ENCODE measurements around the gene GRIK3.

GRIK3 gene

DNA sequence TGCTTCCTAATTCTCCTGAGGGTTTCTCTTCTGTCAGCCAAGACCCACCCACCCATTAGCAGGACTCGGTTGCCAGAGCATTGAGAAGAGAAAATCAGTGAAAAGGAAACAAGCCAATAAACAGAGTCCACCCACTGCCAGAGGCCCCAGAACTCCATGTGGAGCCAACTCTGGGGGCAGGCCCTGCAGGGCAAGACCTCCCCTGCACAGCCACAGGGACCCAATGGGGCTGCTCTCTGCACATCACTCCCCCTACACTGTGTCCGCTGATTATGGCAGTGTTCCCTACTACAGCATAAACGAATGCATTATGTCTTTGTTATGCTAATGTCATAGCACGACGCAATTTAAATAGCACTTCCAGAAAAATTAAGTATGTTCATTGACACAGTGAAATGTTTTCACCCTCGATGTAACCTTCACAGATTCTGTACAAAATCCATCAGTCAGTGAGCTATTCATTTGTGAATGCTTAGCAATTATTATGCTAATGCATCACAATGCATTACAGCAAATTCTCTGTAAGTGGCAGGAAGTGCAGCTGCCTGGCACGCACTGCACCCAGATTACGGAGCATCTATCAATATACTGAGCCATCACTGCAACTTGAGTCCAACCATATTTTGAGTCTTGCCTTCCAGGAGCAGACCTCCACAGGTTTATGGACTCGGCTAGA lies 56.4 kb downstream of the GRIK3 start:
- no peak for DNase-seq (ENCODE audit: low spot score)

DNA sequence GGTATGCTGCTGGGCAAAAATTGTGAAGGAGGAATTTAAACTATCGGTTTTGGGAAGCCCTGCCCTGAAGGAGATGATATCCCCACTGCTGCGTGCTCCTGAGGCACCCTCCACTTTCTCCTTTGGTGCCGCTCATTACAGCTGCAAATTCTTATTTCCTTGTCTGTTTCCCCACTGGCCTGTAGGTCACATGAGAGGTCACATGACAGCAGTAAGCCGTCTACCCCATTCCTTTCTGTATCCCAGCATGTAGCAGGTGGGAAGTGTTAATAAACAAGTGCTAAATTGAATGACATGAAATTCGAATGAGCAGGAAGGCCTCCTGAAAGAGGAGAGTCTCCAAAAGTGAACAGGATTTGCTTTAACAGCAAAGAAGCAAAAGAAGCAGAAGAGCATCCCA lies 58.7 kb downstream of the GRIK3 start:
- no peak for DNase-seq (ENCODE audit: low spot score)

DNA sequence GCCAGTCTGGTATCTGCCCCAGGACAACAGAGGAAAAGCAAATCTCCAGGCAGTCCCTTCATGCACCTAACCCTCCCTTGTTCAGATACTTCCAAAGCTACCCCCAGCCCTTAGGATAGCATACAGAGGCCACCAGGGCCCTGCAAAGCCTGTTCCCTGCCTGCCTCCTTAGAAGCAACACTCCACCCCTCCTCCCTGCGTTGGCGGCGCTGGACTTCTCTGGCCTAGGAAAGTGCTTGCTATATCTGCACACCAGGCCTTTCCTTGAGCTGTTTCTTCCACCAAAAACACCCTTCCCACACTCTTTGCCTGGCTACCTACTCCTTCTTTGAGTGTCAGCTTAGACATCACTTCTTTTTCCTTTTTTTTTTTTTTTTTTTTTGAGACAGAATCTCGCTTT lies 61.3 kb downstream of the GRIK3 start:
- no peak for DNase-seq (ENCODE audit: low spot score)

DNA sequence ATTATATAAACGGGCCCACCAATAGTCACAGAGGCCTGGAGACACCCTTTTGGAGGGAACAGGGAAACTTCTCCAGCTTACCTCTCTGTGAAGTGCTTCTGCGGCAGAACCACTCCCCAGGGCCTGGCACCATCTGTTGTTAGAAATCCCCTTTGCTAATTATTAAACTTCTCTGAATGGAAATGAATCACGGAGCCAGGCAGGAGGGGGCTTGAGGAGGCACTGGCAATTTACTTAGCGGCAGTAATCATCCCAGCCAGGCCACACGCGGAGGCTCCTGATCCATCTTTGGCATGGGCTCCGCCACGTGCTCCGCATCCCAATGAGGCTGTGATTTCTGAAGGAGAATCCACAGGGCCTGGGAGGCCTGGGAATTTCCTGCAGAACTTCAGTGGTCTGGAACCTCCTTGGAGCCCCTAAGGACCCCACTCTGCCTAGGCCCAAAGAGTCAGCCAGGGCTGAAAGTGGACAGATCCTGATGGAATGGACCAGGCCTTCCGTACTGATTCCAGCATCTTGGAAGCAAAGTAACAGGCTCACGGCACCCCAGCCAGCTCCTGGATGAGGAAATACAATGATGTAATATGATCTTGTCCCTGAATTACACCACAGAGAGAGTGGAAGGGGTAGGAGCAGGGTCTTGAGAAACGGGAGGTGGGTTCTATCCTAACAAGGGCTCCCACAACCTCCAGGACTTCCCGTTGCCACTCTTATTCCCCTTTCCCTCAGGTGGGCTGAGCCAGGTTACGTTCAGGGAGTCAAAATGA lies 62.3 kb downstream of the GRIK3 start:
- no peak for DNase-seq (ENCODE audit: low spot score)

DNA sequence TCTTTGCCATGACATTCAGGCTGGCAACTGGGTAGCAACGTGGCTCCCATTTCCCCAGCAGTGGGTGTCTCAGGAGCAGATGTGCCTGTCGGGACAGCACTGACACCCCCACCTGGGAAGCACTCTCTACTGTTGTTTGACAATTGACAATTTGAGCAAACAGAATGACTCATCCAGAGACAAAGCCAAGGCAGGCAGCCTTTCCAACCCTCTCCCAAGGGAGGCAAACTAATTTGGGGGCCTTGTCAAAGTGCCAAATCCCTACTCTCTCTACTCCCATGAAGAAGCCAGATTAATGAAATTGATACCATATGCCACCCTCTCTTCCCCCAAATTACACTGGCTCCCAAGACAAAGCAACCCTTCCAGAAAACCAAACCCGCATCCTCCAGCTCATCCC lies 65.6 kb downstream of the GRIK3 start:
- no peak for DNase-seq (ENCODE audit: low spot score)

DNA sequence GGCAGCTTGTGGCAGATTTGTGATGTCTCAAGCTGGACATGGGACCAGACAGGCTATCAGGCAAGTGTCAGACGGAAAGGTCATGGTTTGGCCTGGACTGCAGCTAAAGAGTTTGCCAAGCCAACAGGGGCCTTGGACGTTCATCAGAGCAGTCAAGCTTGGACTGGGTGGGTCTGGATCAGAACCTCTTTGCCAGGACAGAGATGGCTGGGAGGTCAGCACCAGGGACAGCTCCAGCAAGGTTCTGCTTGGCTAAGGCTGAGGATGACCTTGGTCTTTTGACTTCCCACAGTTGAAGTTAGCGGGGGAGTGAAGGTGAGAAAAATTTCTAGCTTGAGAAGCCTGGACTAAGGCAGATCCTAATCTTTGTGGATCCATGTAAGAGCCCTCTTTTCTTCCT lies 68.1 kb downstream of the GRIK3 start:
- DNase-seq (ENCODE audit: low spot score): no peak

DNA sequence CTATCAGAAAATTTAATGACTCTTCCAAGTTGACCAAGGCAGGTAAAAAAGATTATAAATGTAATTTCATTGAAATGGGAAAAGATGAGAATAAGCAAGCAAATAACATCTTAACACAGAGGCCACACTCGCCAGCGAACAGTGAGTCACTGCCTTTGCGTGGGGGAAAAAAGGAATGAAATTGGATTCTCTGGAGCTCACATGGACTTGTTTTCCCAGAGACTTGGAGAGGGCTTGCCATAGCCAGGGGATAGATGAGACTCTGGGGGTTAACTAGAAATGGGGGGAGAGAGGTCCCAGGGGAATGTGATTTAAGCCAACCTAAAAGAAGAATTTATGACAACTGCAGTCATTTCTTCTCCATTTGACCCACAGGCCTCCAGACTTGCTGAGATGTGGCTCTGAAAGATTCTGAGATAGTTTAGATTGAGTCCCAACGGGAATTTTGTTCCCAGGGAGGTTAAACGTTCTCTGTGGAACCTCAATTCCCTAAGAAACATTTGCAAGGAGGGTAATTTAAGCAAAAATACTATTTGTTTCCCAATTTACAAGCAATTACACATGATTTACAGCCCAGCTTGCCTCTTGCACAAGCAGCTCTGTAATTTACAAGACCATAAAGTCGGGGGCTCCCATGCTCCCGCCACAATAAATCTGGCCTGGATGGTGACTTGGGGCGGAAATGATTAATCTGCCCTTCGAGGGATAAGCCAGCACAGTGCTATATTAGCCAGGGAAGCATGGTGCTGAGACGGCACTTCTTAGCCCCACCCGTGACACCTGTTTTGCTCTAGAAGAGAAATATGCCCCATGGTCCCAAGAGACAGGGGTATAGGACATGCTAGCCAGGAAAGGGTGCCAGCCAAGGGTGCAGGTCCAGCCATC lies 68.8 kb downstream of the GRIK3 start:
- DNase-seq (ENCODE audit: low spot score): no peak

DNA sequence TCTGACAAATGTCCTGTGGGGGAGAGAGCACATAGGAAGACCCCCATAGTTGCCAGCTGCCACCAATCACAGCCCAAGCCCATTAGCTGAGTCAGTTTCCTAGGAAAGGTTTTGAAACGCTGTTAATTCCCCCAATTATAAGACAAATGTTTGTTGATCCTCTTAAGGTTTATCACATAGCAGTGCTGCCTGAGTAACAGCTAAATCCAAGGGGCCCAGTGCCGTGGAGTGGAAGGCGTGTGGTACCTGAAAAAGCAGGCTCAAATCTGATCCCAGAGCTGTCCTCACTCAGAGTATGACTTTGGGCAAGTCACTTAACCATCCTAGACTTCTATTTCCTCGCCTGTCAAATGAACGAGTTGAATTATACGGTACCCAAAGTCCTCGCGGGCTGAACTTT lies 69.5 kb downstream of the GRIK3 start:
- no peak for DNase-seq (ENCODE audit: low spot score)

DNA sequence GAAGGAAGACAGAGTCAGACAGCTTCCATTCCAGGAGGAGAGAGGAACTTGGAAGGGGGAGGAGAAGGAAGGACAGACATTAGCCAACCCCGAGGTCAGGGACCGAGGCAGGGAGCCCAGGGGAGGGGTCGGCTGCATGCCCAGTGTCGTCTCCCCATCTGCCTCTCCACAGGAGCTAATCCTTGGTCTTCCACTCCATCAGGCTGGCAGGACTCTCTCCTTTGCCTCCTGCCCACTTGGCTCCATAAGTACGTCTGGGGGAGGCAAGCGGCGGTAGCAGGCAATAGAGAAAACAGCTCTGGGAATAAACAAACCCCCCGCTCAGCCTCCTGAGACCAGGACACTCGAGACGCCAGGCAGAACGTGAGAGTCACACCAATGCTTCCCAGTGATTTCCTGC lies 71.3 kb downstream of the GRIK3 start:
- no peak for DNase-seq (ENCODE audit: low spot score)

DNA sequence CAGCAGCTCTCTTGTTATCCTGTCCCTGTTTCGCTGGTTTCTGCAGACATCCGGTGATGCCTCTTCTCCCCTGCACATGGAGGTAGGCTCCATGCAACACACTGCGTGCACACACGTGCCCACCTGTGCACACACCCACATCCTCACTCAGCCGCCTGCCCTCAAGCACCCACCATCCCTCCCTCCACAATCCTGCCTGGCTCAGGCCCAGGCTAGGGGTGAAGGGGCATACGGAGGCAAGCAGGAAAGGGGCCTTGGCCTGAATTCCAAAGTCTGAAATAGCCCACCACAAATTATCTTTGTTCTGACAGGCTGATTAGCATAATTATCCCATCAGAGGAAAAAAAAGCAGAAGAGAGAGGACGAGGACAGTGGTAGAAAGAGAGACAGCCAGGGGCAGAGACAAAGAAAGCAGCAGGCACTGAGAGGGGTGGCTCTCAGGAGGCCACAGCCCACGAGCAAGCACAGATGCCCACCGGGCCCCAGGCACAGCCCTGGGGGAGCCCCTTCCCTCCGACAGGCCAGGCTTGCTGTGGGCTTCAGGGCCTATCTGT lies 73.2 kb downstream of the GRIK3 start:
- DNase-seq (ENCODE audit: low spot score): no peak

DNA sequence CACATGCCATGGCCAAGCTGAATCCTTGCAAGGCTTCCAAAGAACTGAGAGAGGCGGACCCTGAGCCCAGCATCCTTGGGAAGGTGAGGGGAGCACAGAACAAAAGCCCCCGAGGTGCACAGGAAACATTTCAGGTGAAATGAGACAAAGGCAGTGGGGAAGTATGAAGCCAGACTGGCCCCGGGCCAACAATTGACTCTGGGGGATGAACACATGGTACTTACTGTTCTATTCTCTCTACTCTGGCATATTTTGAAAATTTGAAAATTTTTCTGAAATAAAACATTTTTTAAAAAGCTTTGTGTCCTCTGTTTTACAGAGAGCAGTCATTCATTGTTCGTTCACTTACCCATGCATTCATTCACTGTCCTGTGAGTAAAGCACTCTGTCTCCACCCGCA lies 77.7 kb downstream of the GRIK3 start:
- DNase-seq (ENCODE audit: low spot score): no peak

DNA sequence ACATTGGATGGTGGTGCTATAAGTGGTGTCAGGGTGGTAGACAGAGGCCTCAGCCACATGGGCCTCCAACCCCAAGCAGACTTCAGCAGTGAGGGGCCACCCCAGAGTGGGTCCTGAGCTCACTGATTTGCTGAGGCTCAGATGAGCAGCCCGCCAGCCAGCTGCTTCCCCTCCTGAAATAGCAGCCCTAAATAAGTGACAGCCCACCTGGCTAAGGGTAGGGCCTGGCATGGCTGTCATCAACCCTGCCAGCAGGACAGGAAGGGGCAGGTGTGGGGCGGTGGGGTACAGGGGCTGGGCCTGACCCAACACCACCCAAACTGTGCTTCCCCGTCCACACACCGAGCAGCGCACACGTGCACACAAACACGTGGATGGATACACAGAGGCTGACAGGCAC lies 79.3 kb downstream of the GRIK3 start:
- no peak for DNase-seq (ENCODE audit: low spot score)

DNA sequence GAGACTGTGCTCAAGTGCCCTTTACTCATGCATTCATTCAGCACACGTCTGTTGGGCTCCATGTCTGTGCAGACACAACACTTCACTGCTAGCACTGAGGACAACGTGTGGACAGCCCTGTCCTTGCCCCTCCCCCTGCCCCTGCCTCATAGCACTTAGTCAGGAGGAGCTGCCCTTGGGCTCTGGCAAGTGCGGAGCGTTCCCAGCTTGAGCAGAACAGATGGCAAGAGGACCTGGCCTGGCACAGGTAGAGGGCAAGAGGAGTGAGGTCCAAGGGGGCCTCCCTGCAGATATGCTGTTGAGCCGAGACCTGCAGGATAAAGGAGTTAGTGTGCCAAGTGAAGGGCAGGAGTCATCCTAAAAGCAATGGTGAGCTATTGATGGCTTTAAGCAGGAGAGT lies 81.3 kb downstream of the GRIK3 start:
- no peak for DNase-seq (ENCODE audit: low spot score)

DNA sequence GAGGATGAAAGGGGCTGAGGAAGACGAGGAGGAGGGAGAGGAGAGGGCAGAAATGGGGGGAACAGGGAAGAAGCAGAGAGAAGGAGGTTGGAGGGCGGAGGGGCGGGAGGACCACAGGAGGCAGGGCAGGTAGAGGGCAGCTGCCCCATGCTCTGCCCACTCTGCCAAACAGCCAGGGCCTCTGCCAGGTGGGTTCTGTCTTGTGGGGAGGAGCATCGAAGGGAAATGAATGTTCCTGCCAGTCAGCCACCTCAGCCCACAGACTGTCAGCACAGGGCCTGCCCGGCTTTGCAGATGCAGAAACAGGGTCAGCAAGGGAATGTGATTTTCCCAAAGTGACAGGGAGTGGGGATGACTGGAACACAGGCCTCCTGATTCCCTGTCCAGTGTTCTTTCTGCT lies 82.6 kb downstream of the GRIK3 start:
- DNase-seq (ENCODE audit: low spot score): no peak

DNA sequence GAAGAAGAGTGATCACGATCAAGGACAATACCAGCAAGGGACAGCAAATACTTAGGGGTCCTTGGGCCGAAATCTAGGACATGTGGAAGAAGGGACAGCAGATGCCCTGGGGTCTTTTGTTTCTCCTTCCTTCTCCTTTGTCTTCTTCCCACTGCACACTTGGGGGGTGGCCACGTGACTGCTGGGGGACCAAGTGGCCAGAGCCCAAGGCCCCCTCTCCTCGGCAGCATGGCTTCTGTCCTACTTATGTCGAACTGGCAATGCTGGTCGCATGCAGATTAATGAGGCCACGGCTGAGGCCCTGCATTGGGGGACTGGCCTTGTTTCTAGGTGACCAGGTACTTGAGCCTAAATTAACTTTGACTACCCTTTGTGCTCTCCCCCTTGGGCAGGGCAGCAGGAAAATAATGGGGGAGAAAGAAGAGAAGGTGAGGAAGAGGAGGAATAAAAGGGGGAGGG lies 83.0 kb downstream of the GRIK3 start:
- DNase-seq (ENCODE audit: low spot score): no peak

DNA sequence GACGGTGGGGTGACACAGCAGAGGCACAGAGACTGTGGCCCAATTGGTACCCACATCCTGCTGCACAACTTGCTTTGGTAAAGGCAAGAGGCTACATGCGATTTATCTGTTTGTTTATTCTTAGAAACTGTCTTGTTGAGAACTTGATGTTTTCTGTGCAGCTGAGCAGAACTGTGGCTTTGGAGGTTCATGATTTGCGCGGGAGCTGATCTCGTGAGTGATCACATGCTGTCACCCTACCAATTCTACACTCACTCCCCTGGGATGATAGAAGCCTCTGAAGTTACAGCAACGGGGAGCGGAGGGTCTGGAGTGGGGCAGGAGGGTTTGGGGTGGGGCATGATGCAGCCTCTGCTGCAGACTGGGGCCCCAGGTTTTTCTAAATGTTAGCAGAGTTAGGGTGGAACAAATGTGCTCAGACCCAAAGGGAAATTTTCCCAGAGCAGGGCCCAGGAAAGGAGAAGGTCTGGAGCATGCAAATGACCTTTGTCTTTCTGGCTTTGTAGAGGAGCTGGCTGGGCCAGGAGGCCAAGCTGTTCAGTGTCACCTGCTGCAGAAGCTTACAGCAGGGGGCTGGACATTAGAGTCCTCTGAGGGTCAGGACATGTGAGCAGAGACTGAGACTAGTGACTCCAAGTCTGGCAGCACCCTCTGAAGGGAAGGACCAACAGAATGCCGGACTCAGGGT lies 83.6 kb downstream of the GRIK3 start:
- no peak for DNase-seq (ENCODE audit: low spot score)

DNA sequence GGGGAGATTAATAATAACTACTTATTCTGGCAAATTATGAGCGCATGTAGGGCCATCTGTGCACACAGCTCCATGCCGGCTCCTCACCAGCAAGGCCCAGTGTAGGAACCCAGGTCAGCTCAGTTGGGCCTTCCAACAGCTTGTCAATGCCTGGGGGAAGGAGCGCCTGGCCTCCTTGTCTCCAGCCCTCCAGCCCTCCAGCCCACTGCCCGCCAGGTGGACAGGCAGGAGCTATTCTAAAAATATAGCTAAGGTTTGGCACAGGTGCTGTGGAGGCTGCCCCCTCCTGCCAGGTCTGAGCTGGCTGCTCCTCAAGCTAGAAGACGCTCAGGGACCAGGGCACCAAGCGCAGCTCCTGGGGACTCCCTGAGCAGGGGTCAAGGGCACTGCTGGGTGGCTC lies 85.7 kb downstream of the GRIK3 start:
- no peak for DNase-seq (ENCODE audit: low spot score)

DNA sequence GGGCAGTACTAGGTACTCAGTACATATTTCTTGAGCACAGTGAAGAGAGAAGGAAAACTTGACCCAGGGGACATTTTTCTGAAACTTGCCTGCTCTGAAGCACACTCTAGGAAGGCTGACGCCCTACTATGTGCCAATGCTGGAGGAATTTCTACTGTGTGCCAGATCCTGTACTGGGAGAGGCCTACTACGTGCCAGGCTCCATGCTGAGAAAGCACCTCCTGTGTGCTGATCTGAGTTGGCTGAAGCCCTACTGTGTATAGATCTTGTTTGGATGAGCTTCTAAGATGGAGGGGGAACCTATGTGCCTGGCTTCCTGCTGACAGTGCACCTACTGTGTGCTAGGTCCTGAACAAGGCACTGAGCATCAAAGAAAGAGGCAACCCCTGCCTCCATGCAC lies 86.2 kb downstream of the GRIK3 start:
- DNase-seq (ENCODE audit: low spot score): no peak

DNA sequence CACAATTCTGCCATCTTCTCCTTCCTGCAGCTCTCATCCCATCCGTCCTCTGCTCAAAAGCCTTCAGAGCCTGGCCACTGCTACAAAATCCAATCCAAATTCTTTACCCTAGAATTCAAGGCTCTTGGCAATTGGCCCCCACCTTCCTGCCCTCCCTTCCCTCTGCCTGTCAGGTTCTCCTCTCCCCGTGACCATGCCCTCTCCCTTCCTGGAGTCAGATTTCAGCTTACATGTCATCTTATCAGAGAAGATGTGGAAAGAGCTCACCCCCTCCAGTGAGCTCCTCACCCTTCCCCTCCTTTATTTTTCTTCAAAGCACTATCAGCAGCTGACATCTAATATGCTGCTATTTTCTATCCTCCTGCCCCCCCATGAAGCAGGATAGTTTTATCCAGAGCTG lies 86.9 kb downstream of the GRIK3 start:
- DNase-seq (ENCODE audit: low spot score): no peak

DNA sequence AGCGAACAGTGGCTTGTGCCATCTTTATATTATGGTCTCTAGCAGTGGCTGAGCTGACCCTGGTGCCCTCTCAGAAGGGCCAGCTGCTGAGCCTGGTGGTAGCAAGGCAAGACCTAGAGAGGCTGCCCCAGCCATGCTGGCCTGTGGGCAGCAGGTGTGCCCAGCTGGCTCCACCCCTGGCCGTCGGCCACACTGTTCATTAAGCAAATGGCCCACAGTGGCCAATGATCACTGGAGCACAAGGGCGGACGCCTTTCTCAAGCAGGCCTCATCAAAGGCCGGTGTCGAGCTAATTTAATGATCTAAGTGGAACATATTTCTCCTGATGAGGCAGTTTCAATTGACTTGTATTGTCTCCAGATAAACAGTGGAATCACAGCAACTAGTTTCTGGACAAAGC lies 89.4 kb downstream of the GRIK3 start:
- DNase-seq (ENCODE audit: low spot score): no peak

DNA sequence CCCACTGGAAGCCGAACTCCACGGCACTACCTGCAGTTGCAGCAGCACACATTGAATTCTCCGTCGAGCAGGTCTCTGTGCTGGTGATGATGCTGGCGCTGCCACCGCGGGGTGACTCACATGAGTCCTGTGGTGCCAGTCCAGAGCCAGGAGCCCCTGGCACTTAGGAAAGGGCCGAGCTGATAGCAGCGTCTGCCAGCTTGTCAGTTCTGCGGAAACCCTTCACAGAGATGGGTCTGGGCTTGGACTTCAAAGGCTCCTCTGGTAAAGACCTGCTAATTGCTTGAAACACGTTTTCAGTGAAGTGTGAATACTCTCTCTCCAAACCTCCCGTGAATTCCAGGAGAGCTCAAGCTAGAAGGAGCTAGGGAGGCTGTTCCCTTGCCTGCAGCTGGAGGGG lies 92.2 kb downstream of the GRIK3 start:
- DNase-seq (ENCODE audit: low spot score): no peak

All from hematopoietic multipotent progenitor cell treated with erythropoietin and hydrocortisone succinate and interleukin-3 and kit ligand, for 17 days (in vitro differentiated cells).